Measurements from ENCODE around the gene MROH2B.
"Not testable (repeated sequence)": the region's sequence is repeated elsewhere in the genome, so short reads cannot be mapped to it uniquely, and the experiment has no call there.

Gene MROH2B

DNA sequence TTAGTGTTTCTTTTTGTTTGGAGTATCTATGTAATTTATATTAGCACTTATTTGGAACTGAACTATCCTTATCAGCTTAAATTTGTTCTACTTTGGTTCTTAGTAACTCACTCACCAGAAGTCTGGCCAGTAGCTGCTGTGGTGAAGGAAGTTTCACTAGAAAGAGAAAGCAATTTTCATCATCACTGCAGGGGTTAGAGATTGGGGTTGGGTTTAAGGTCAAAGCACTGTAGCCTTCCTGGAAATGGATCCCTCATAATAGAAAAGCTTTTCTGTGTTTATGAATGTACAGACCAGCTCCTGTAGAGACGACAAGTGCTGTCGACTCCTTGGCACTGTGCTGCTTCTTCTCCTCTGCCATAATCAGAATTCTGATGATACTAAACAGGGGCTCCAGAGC, 22.2 kb downstream of the MROH2B start:
- Histone ChIP-seq H3K36me3 (replicated peaks; ENCODE audit: insufficient read depth, low read length) (no peaks in the 10 kb centered on the region), H3K9ac (ENCODE audit: low read length) (no peak overlapping the region), H3K79me2 (ENCODE audit: low read length) (no peaks in the 10 kb centered on the region), H3K27me3 (replicated peaks; ENCODE audit: insufficient read depth, low read length) (no peaks in the 10 kb centered on the region), H3F3A (ENCODE audit: insufficient read depth, low read length) (no peaks in the 10 kb centered on the region), H3K9me2 (replicated peaks; ENCODE audit: insufficient read depth, low read length) (no peaks in the 10 kb centered on the region), H3K27ac (ENCODE audit: low read length) (no peak overlapping the region), H2AFZ (ENCODE audit: low read length) (no peak overlapping the region), H4K20me1 (ENCODE audit: insufficient read depth, low read length) (no peaks in the 10 kb centered on the region), H3K4me2 (ENCODE audit: low read depth, low read length) (no peak overlapping the region), H3K9me3 (replicated peaks; ENCODE audit: insufficient read depth, low read length) (no peaks in the 10 kb centered on the region), H3K4me1 (ENCODE audit: low read length) (no peaks in the 10 kb centered on the region), H3K4me3 (ENCODE audit: low read length) (no peak overlapping the region)
- DNase-seq, result peak; percentile 35
- TF ChIP-seq, protein P1, sequence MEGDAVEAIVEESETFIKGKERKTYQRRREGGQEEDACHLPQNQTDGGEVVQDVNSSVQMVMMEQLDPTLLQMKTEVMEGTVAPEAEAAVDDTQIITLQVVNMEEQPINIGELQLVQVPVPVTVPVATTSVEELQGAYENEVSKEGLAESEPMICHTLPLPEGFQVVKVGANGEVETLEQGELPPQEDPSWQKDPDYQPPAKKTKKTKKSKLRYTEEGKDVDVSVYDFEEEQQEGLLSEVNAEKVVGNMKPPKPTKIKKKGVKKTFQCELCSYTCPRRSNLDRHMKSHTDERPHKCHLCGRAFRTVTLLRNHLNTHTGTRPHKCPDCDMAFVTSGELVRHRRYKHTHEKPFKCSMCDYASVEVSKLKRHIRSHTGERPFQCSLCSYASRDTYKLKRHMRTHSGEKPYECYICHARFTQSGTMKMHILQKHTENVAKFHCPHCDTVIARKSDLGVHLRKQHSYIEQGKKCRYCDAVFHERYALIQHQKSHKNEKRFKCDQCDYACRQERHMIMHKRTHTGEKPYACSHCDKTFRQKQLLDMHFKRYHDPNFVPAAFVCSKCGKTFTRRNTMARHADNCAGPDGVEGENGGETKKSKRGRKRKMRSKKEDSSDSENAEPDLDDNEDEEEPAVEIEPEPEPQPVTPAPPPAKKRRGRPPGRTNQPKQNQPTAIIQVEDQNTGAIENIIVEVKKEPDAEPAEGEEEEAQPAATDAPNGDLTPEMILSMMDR (IDR thresholded peaks at IDR 0.05; ENCODE audit: low read length), result no peak
- TF ChIP-seq EZH2phosphoT487 (IDR thresholded peaks at IDR 0.05; ENCODE audit: low read length), result no peak

DNA sequence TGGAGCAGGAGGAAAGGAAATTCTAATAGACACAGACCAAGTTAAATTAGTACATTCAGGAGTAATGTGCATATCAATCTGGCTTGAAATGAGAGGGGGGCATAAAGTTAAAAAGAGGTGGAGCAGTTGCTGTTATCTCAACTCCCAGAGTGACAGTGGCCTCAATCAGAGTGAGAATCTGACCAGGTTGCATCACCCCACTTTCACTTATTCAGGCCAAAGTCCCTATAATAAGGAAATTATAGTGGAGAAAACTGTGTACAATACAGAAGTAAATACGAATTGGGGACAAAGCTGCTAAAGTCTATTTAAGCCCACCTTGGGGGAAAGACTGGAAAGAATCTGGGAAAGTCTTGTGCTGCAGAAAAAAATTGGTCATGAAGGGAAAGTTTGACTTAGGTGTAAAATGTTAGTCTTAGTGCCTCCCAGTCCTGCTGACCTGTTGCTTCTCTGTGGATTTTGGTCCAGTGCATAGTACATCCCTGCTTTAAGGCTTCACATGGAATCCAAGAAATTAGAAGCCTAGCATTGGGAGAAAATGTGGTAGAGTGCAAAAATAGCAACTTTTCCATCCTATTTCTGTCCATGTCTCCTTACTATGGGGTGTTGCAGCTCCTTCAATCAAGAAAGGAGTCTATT, 27.9 kb downstream of the MROH2B start:
- no peak for TF ChIP-seq EZH2phosphoT487 (IDR thresholded peaks at IDR 0.05; ENCODE audit: low read length)
- TF ChIP-seq, protein P1 (IDR thresholded peaks at IDR 0.05; ENCODE audit: low read length), result no peak
- TF ChIP-seq EZH2 (optimal IDR thresholded peaks at IDR 0.05; ENCODE audit: low read depth, low read length), result no peak
- Histone ChIP-seq H3K9ac (ENCODE audit: low read length) (no peak overlapping the region), H3F3A (ENCODE audit: insufficient read depth, low read length) (no peaks in the 10 kb centered on the region), H3K36me3 (replicated peaks; ENCODE audit: insufficient read depth, low read length) (no peaks in the 10 kb centered on the region), H3K9me2 (replicated peaks; ENCODE audit: insufficient read depth, low read length) (no peaks in the 10 kb centered on the region), H4K20me1 (ENCODE audit: insufficient read depth, low read length) (no peaks in the 10 kb centered on the region), H3K9me3 (replicated peaks; ENCODE audit: insufficient read depth, low read length) (no peaks in the 10 kb centered on the region), H2AFZ (ENCODE audit: low read length) (no peak overlapping the region), H3K79me2 (ENCODE audit: low read length) (no peaks in the 10 kb centered on the region), H3K27me3 (replicated peaks; ENCODE audit: insufficient read depth, low read length) (no peaks in the 10 kb centered on the region), H3K27ac (ENCODE audit: low read length) (no peak overlapping the region), H3K4me2 (ENCODE audit: low read depth, low read length) (no peak overlapping the region), H3K4me1 (ENCODE audit: low read length) (no peaks in the 10 kb centered on the region), H3K4me3 (ENCODE audit: low read length) (no peak overlapping the region)
- DNase-seq, result no peak

- Histone ChIP-seq H3F3A (ENCODE audit: insufficient read depth, low read length) (no peaks in the 10 kb centered on the region), H4K20me1 (ENCODE audit: insufficient read depth, low read length) (no peaks in the 10 kb centered on the region), H3K27ac (ENCODE audit: low read length) (no peak overlapping the region), H3K4me2 (ENCODE audit: low read depth, low read length) (no peak overlapping the region), H3K27me3 (replicated peaks; ENCODE audit: insufficient read depth, low read length) (no peaks in the 10 kb centered on the region), H2AFZ (ENCODE audit: low read length) (no peak overlapping the region), H3K9me2 (replicated peaks; ENCODE audit: insufficient read depth, low read length) (no peaks in the 10 kb centered on the region), H3K9me3 (replicated peaks; ENCODE audit: insufficient read depth, low read length) (no peaks in the 10 kb centered on the region), H3K4me3 (ENCODE audit: low read length) (no peak overlapping the region), H3K79me2 (ENCODE audit: low read length) (no peaks in the 10 kb centered on the region), H3K4me1 (ENCODE audit: low read length) (no peaks in the 10 kb centered on the region), H3K9ac (ENCODE audit: low read length) (no peak overlapping the region), H3K36me3 (replicated peaks; ENCODE audit: insufficient read depth, low read length) (no peaks in the 10 kb centered on the region)
- TF ChIP-seq, protein P1 (IDR thresholded peaks at IDR 0.05; ENCODE audit: low read length), result no peak
- TF ChIP-seq EZH2phosphoT487 (IDR thresholded peaks at IDR 0.05; ENCODE audit: low read length), result no peak
- no peak for TF ChIP-seq EZH2 (optimal IDR thresholded peaks at IDR 0.05; ENCODE audit: low read depth, low read length)
- DNase-seq, result no peak
These were observed 38.2 kb downstream of the MROH2B start for GRCh38 chr5:41032973-41033372.

DNA sequence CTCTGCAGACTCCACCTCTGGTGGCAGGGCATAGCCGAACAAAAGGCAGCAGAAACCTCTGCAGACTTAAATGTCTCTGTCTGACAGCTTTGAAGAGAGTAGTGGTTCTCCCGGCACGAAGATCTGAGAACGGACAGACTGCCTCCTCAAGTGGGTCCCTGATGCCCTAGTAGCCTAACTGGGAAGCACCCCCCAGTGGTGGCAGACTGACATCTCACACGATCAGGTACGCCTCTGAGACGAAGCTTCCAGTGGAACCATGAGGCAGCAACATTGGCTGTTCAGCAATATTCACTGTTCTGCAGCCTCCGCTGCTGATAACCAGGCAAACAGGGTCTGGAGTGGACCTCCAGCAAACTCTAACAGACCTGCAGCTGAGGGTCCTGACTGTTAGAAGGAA, 48.5 kb downstream of the MROH2B start:
- not testable (repeated sequence) for H2AFZ ChIP-seq (ENCODE audit: low read length); H4K20me1 ChIP-seq (ENCODE audit: insufficient read depth, low read length); DNase-seq; H3K9me2 ChIP-seq (replicated peaks; ENCODE audit: insufficient read depth, low read length); H3K4me1 ChIP-seq (ENCODE audit: low read length); H3K9me3 ChIP-seq (replicated peaks; ENCODE audit: insufficient read depth, low read length); H3K79me2 ChIP-seq (ENCODE audit: low read length); H3K36me3 ChIP-seq (replicated peaks; ENCODE audit: insufficient read depth, low read length); H3K4me2 ChIP-seq (ENCODE audit: low read depth, low read length); H3K27me3 ChIP-seq (replicated peaks; ENCODE audit: insufficient read depth, low read length); H3K9ac ChIP-seq (ENCODE audit: low read length); H3K27ac ChIP-seq (ENCODE audit: low read length); H3F3A ChIP-seq (ENCODE audit: insufficient read depth, low read length); H3K4me3 ChIP-seq (ENCODE audit: low read length)

Data from MM.1S (cell line).